ENCODE measurements around the gene CFAP61.

DNA sequence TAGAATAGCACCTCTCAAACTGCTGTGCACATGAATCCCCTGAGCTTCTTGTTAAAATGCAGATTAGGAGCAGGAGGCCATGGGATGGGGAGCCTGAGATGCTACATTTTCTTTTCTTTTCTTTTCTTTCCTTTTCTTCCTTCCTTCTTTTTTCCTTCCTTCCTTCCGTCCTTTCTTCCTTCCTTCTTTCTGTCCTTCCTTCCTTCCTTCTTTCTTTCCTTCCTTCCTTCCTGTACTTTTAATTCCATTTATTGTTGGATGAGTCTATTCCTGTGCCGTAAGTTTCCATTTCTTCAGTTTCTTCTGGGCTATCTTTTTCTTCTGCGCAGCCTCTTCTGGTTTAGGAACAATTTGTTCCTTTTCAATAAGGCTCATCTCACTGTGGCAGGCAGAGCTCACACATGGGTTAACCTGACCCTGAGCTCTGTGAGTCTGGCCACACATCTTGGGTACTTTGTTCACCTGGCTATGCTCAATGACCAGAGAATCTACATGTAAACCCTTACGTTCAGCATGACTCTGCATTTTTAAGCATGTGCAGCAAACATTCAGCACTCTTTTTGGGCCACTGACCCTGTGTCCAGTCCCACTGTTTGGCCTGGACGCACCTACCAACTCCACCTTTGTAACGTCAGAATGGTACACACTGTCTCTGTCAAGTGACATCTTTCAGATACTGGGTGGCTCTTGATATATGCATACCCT lies 200.9 kb downstream of the CFAP61 start:
- TF ChIP-seq, protein P1, sequence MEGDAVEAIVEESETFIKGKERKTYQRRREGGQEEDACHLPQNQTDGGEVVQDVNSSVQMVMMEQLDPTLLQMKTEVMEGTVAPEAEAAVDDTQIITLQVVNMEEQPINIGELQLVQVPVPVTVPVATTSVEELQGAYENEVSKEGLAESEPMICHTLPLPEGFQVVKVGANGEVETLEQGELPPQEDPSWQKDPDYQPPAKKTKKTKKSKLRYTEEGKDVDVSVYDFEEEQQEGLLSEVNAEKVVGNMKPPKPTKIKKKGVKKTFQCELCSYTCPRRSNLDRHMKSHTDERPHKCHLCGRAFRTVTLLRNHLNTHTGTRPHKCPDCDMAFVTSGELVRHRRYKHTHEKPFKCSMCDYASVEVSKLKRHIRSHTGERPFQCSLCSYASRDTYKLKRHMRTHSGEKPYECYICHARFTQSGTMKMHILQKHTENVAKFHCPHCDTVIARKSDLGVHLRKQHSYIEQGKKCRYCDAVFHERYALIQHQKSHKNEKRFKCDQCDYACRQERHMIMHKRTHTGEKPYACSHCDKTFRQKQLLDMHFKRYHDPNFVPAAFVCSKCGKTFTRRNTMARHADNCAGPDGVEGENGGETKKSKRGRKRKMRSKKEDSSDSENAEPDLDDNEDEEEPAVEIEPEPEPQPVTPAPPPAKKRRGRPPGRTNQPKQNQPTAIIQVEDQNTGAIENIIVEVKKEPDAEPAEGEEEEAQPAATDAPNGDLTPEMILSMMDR (IDR thresholded peaks at IDR 0.05), result no peak
- TF ChIP-seq POLR2A (IDR thresholded peaks at IDR 0.05), result no peak

All from adrenal gland (tissue), 5 donors.